GM19043 (cell line): Measurements from ENCODE around the gene RAB25.

Experiments
- ATAC-seq: cut with Tn5 transposase; IDR thresholded peaks from one replicate; pipeline ENCODE4 v1.9.1; 2021; ENCODE audit warnings: low read depth; ENCODE audit not compliant: unreplicated experiment

Gene RAB25

GRCh38 chr1:156077430-156077760, 16.4 kb downstream of the RAB25 start:
- ATAC-seq, result no peak

GRCh38 chr1:156078728-156079127, 17.8 kb downstream of the RAB25 start:
- ATAC-seq, result no peak

GRCh38 chr1:156079762-156080161, 18.8 kb downstream of the RAB25 start:
- ATAC-seq, result no peak

GRCh38 chr1:156080241-156080862, 19.4 kb downstream of the RAB25 start:
- ATAC-seq, result no peak

GRCh38 chr1:156080863-156081179, 19.9 kb downstream of the RAB25 start:
- no peak for ATAC-seq

- ATAC-seq, result no peak
These were observed 20.4 kb downstream of the RAB25 start for GRCh38 chr1:156081180-156081916.

- ATAC-seq, result no peak
These were observed 21.0 kb downstream of the RAB25 start for GRCh38 chr1:156081917-156082308.

GRCh38 chr1:156082309-156083091, 21.5 kb downstream of the RAB25 start, which contains the start of gene MEX3A:
Gene MEX3A (minus strand): TSS chr1:156082465. CDS start chr1:156081998, 467 bp downstream.
- no peak for ATAC-seq

- no peak for ATAC-seq
These were observed 23.1 kb downstream of the RAB25 start for GRCh38 chr1:156083800-156084790.

GRCh38 chr1:156086256-156086662, 25.3 kb downstream of the RAB25 start:
- ATAC-seq, result no peak

- ATAC-seq, result no peak
These were observed 28.7 kb downstream of the RAB25 start for GRCh38 chr1:156089704-156090103.

- no peak for ATAC-seq
These were observed 29.3 kb downstream of the RAB25 start for GRCh38 chr1:156090138-156090839.

- no peak for ATAC-seq
These were observed 29.9 kb downstream of the RAB25 start for GRCh38 chr1:156090840-156091188.

GRCh38 chr1:156091610-156092009, 30.6 kb downstream of the RAB25 start:
- ATAC-seq, result no peak

GRCh38 chr1:156095906-156096508, 35.0 kb downstream of the RAB25 start:
- ATAC-seq, result no peak

- ATAC-seq, result peak; percentile 54
These were observed 35.9 kb downstream of the RAB25 start for GRCh38 chr1:156096640-156097391.

GRCh38 chr1:156097499-156098178, 36.7 kb downstream of the RAB25 start:
- no peak for ATAC-seq

- no peak for ATAC-seq
These were observed 37.8 kb downstream of the RAB25 start for GRCh38 chr1:156098784-156099183.
